Neural crest cell (in vitro differentiated cells): Measurements from ENCODE around the gene APBA2. TPM values are rescaled to one million over a fixed set of nuclear protein-coding genes. Genes with fewer than 3 reads are reported as not detected.

Experiments used
- DNase-seq: peaks from one replicate; pipeline ENCODE4 v3.0.0; 2021; ENCODE audit warnings: low read depth, mixed read lengths, low spot score
- H3K27ac Mint-ChIP-seq: one replicate; pipeline ENCODE4 v1.8.0; 2021; ENCODE audit warnings: mild to moderate bottlenecking, mixed read lengths; ENCODE audit not compliant: unreplicated experiment
- H3K27me3 Mint-ChIP-seq: 2 replicates; pipeline ENCODE4 v1.8.0; 2021; ENCODE audit warnings: low read depth, mild to moderate bottlenecking, mixed read lengths
- H3K36me3 Mint-ChIP-seq: 2 replicates; pipeline ENCODE4 v1.8.0; 2021; ENCODE audit warnings: low read depth, mild to moderate bottlenecking, mixed read lengths
- H3K4me1 Mint-ChIP-seq: 2 replicates; pipeline ENCODE4 v1.8.0; 2021; ENCODE audit warnings: mixed read lengths
- H3K4me3 Mint-ChIP-seq: one replicate; pipeline ENCODE4 v1.8.0; 2021; ENCODE audit warnings: mild to moderate bottlenecking, mixed read lengths
- H3K9me3 Mint-ChIP-seq: 2 replicates; pipeline ENCODE4 v1.8.0; 2021; ENCODE audit warnings: mixed read lengths
- total RNA-seq: library from RNA; stranded (reverse); gene quantifications from 2 replicates; pipeline ENCODE4 v1.2.1, GENCODE V29; 2021
- TF ChIP-seq, protein P1 (sequence below): fragments of 200-600 bp; sonication (generic); conservative IDR thresholded peaks from 2 replicates; pipeline ENCODE4 v1.5.0; 2021; ENCODE audit warnings: antibody characterized with exemption, mild to moderate bottlenecking

APBA2 gene
- total RNA-seq, 1 donor from 2014 or later = 79.9 TPM

DNA sequence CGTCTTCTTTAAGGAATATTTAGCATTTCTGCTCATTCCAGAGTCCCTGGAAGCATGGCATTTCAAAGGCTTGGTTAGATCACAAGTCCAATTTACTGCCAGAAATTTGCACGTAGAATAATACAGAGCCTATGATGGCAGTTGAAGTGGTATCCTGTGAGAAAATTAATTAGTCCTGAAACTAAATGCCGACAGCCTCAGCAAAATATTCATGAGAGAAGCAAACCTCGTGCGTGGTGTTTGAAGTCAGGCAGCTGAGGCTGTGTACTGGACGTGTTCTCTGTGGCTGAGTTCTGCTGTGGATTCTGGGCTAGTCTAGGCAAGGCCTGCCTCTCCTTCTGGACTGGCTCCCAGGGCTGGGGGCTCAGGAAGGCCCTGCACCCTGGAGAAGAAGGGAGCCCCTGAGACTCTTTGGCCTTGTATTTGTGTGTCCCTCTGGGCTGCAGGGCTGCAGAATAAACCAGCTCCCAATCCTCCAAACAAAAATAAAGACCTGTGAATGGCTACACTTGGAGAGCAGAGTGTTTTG is 106.6 kb downstream of the APBA2 start:
- peaks cover 83% of the 10 kb centered on the region for H3K4me1 Mint-ChIP-seq
- peak overlapping the region; percentile 22 for H3K27ac Mint-ChIP-seq
- no peak for DNase-seq
- TF ChIP-seq, protein P1, sequence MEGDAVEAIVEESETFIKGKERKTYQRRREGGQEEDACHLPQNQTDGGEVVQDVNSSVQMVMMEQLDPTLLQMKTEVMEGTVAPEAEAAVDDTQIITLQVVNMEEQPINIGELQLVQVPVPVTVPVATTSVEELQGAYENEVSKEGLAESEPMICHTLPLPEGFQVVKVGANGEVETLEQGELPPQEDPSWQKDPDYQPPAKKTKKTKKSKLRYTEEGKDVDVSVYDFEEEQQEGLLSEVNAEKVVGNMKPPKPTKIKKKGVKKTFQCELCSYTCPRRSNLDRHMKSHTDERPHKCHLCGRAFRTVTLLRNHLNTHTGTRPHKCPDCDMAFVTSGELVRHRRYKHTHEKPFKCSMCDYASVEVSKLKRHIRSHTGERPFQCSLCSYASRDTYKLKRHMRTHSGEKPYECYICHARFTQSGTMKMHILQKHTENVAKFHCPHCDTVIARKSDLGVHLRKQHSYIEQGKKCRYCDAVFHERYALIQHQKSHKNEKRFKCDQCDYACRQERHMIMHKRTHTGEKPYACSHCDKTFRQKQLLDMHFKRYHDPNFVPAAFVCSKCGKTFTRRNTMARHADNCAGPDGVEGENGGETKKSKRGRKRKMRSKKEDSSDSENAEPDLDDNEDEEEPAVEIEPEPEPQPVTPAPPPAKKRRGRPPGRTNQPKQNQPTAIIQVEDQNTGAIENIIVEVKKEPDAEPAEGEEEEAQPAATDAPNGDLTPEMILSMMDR = no peak
- H3K4me3 Mint-ChIP-seq = peak overlapping the region; percentile 66
- no peaks in the 10 kb centered on the region for H3K27me3 Mint-ChIP-seq
- H3K36me3 Mint-ChIP-seq = no peaks in the 10 kb centered on the region
- no peaks in the 10 kb centered on the region for H3K9me3 Mint-ChIP-seq

DNA sequence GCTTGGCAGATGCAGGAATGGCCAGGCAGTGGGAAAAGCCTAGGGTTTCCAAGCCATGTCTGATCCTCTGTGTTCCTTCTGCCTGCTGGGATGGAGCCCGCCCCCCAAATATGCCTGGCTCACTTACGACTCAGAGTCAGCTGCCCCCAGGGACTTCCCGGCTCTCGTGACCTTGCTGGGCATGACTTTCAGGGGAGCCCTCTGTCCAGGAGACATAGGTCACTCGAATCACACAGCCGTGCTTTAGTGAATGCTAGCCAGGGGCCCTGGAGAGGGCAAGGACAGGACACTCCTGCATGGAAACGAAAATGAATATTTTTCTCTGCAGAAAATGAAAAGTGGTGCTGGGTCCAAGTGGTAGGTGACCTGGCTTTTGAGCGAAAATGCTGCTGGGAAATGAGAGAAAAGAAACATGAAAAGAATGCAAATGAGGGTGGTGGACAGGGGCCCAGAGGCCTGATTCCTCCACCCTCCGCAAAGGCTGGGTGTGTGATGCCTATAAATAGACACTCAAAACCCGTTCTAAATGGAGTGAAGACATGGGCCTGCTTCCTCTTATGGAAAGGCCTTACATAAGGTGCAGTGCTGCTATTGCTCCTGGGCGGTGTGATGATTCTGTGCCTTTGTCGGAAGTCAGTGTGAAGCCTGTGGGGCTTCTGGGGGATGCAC is 107.4 kb downstream of the APBA2 start:
- peaks cover 89% of the 10 kb centered on the region for H3K4me1 Mint-ChIP-seq
- H3K4me3 Mint-ChIP-seq = peak overlapping the region; percentile 66
- H3K27ac Mint-ChIP-seq = peak overlapping the region; percentile 22
- no peaks in the 10 kb centered on the region for H3K9me3 Mint-ChIP-seq
- H3K36me3 Mint-ChIP-seq = peaks cover under 1% of the 10 kb centered on the region
- TF ChIP-seq, protein P1 = no peak
- no peaks in the 10 kb centered on the region for H3K27me3 Mint-ChIP-seq
- DNase-seq = no peak

DNA sequence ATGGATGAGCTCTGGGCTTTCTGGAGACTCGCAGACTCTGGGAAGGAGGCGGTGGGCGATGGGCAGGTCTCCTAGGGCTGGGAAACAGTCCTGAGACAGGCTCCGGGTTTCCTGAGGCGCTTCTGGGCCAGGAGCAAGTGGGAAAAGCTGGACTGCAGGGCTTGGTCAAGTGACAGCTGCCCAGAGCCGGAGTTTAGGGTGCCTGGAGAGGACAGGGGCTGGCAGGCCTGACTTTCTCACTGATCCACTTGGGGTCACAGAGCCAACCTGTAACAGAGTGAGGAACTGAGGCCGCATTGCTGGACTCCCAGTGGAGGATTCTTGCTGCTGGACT is 107.9 kb downstream of the APBA2 start:
- H3K4me3 Mint-ChIP-seq = peak overlapping the region; percentile 66
- peaks cover 4% of the 10 kb centered on the region for H3K9me3 Mint-ChIP-seq
- peak overlapping the region; percentile 97 for H3K27ac Mint-ChIP-seq
- peaks cover 5% of the 10 kb centered on the region for H3K36me3 Mint-ChIP-seq
- TF ChIP-seq, protein P1 = no peak
- DNase-seq = no peak
- H3K4me1 Mint-ChIP-seq = peaks cover 90% of the 10 kb centered on the region
- no peaks in the 10 kb centered on the region for H3K27me3 Mint-ChIP-seq

DNA sequence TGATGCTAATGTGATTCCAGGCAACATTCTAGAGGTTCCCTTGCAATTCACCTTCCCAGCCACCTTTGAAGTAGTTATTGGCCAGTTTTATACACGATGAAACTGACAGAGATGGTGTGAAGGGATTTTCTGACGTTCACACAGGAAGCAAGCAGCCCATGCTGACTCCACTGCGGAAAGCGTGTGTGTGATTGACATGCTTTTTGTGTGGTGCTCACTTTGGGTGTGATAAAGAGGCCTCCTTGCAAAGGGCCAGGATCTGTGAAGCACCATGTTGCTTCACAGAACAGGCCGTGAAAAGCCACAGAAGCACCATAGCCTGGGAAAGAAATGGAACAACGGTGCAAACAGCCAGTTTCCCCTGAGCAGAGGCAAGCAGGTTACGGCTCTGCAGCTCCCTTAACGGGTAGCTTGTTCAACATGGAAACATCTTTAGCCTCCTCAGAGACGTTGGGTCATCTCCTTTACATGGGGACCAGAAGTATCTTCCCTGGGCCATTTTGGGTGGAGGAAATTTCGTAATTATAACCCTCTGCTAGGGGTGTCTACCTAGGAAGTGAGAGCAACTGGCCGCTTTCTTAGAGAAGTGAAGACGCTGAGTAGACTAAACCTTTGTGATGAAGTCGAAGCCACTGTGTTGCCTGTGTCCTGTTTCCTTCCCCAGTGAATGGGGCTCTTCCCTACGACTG is 108.5 kb downstream of the APBA2 start:
- H3K27ac Mint-ChIP-seq = peak overlapping the region; percentile 97

DNA sequence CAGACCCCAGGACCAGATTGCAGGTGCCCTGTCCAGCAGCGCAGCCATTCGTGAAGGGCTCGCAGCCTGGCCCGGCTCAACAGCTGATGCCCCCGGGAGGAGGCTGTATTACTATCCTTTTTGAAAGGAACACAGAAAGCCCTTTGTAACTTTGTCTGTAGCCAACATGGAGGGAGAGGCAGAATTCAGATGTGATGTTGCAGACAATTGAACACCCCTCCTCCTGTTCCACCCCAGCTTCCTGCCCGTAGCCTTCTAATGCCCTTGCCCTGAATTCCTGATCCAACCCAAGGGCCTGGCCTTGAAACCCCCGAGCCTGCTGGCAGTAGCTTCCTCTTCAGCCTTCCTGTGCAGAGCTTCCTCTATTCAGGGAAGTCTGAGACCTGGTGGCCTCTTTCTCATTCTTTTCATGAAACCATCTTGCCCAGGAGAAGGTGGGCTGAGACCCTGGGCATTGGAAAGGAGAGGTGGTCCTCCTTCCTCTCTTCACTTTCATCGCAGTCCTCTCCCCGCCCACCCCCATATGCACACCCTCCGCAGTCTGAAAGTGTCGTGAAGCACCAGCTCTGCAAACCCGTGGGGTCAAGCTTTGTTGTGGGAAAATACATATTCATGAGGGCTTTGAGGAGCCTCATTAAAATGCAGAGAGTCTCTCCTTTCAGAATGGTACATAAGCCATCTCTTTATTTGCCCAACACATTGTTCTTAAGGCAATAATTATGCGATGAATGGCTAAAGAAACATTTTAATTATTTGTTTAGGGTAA is 109.2 kb downstream of the APBA2 start:
- peak overlapping the region; percentile 97 for H3K27ac Mint-ChIP-seq
- peaks cover 8% of the 10 kb centered on the region for H3K36me3 Mint-ChIP-seq
- TF ChIP-seq, protein P1 = no peak
- H3K9me3 Mint-ChIP-seq = peaks cover 7% of the 10 kb centered on the region
- peak overlapping the region; percentile 81 for H3K4me3 Mint-ChIP-seq
- DNase-seq = peak; percentile 33
- peaks cover 78% of the 10 kb centered on the region for H3K4me1 Mint-ChIP-seq
- no peaks in the 10 kb centered on the region for H3K27me3 Mint-ChIP-seq

More for the DNA sequence above, 108.5 kb downstream of the APBA2 start:
- TF ChIP-seq, protein P1 = no peak
- Mint-ChIP-seq H3K27me3 (no peaks in the 10 kb centered on the region), H3K36me3 (peaks cover 8% of the 10 kb centered on the region), H3K4me1 (peaks cover 85% of the 10 kb centered on the region), H3K9me3 (peaks cover 7% of the 10 kb centered on the region), H3K4me3 (peak overlapping the region; percentile 81)
- DNase-seq = no peak
